Glutamatergic neuron (in vitro differentiated cells): Measurements from ENCODE around the gene VRK3. TPM values are rescaled to one million over a fixed set of nuclear protein-coding genes. Genes with fewer than 3 reads are reported as not detected.
"Not testable (repeated sequence)": the region's sequence is repeated elsewhere in the genome, so short reads cannot be mapped to it uniquely, and the experiment has no call there.

Source experiments
- DNase-seq: peaks from one replicate; pipeline ENCODE4 v3.0.0; 2022
- H3K27ac Mint-ChIP-seq: one replicate; pipeline ENCODE4 v1.8.0; 2020; ENCODE audit warnings: mild to moderate bottlenecking, mixed read lengths, inconsistent platforms; ENCODE audit not compliant: unreplicated experiment
- H3K27me3 Mint-ChIP-seq: one replicate; pipeline ENCODE4 v1.8.0; 2020; ENCODE audit warnings: mild to moderate bottlenecking, moderate library complexity, mixed read lengths, inconsistent platforms; ENCODE audit not compliant: unreplicated experiment
- H3K36me3 Mint-ChIP-seq: one replicate; pipeline ENCODE4 v1.8.0; 2020; ENCODE audit warnings: mild to moderate bottlenecking, mixed read lengths, inconsistent platforms; ENCODE audit not compliant: unreplicated experiment
- H3K4me1 Mint-ChIP-seq: one replicate; pipeline ENCODE4 v1.8.0; 2020; ENCODE audit warnings: mild to moderate bottlenecking, low read depth, mixed read lengths, inconsistent platforms; ENCODE audit not compliant: unreplicated experiment
- H3K4me3 Mint-ChIP-seq: one replicate; pipeline ENCODE4 v1.8.0; 2020; ENCODE audit warnings: mild to moderate bottlenecking, mixed read lengths, inconsistent platforms; ENCODE audit not compliant: unreplicated experiment
- H3K9me3 Mint-ChIP-seq: one replicate; pipeline ENCODE4 v1.8.0; 2020; ENCODE audit warnings: mild to moderate bottlenecking, moderate library complexity, mixed read lengths, inconsistent platforms; ENCODE audit not compliant: unreplicated experiment
- total RNA-seq: library from RNA; stranded (reverse); fragmentation: NEBNext Ultra II Directional; extraction: Animal tissue kit (Norgen Biotek cat#: 25700); gene quantifications from one replicate; pipeline ENCODE4 v1.2.1, GENCODE V29; 2021; ENCODE audit not compliant: unreplicated experiment
- TF ChIP-seq, protein P1 (sequence below): fragments of 200-600 bp; sonication (generic); IDR thresholded peaks from one replicate; pipeline ENCODE4 v1.5.0; 2021; ENCODE audit not compliant: partially characterized antibody, unreplicated experiment

Gene VRK3
- total RNA-seq, 1 donor from 2014 or later = 44.5 TPM

- Mint-ChIP-seq H3K36me3 (no peaks in the 10 kb centered on the region), H3K4me3 (no peak overlapping the region), H3K9me3 (peaks cover 14% of the 10 kb centered on the region), H3K27ac (no peak overlapping the region), H3K27me3 (peaks cover 3% of the 10 kb centered on the region), H3K4me1 (no peaks in the 10 kb centered on the region)
- TF ChIP-seq, protein P1, sequence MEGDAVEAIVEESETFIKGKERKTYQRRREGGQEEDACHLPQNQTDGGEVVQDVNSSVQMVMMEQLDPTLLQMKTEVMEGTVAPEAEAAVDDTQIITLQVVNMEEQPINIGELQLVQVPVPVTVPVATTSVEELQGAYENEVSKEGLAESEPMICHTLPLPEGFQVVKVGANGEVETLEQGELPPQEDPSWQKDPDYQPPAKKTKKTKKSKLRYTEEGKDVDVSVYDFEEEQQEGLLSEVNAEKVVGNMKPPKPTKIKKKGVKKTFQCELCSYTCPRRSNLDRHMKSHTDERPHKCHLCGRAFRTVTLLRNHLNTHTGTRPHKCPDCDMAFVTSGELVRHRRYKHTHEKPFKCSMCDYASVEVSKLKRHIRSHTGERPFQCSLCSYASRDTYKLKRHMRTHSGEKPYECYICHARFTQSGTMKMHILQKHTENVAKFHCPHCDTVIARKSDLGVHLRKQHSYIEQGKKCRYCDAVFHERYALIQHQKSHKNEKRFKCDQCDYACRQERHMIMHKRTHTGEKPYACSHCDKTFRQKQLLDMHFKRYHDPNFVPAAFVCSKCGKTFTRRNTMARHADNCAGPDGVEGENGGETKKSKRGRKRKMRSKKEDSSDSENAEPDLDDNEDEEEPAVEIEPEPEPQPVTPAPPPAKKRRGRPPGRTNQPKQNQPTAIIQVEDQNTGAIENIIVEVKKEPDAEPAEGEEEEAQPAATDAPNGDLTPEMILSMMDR = no peak
- DNase-seq = no peak
These were observed 34.9 kb upstream of the VRK3 start for GRCh38 chr19:50060107-50060506.

GRCh38 chr19:50059045-50059444, 33.9 kb upstream of the VRK3 start:
- peaks cover 3% of the 10 kb centered on the region for H3K27me3 Mint-ChIP-seq
- H3K36me3 Mint-ChIP-seq = no peaks in the 10 kb centered on the region
- TF ChIP-seq, protein P1 = no peak
- H3K4me1 Mint-ChIP-seq = no peaks in the 10 kb centered on the region
- H3K27ac Mint-ChIP-seq = no peak overlapping the region
- no peak overlapping the region for H3K4me3 Mint-ChIP-seq
- peaks cover 14% of the 10 kb centered on the region for H3K9me3 Mint-ChIP-seq
- DNase-seq = no peak

- Mint-ChIP-seq H3K9me3 (peaks cover 14% of the 10 kb centered on the region), H3K4me1 (no peaks in the 10 kb centered on the region), H3K4me3 (no peak overlapping the region)
These were observed 33.3 kb upstream of the VRK3 start for GRCh38 chr19:50058425-50058824.

GRCh38 chr19:50053119-50053518, 27.9 kb upstream of the VRK3 start:
- no peaks in the 10 kb centered on the region for H3K4me1 Mint-ChIP-seq
- no peak for DNase-seq
- H3K27ac Mint-ChIP-seq = peak overlapping the region; percentile 68
- TF ChIP-seq, protein P1 = no peak
- no peaks in the 10 kb centered on the region for H3K36me3 Mint-ChIP-seq
- H3K4me3 Mint-ChIP-seq = no peak overlapping the region
- H3K9me3 Mint-ChIP-seq = no peaks in the 10 kb centered on the region
- peaks cover 2% of the 10 kb centered on the region for H3K27me3 Mint-ChIP-seq

More at GRCh38 chr19:50058425-50058824, 33.3 kb upstream of the VRK3 start:
- Mint-ChIP-seq H3K36me3 (no peaks in the 10 kb centered on the region), H3K27ac (no peak overlapping the region), H3K27me3 (peaks cover 3% of the 10 kb centered on the region)
- no peak for DNase-seq
- TF ChIP-seq, protein P1 = no peak

DNA sequence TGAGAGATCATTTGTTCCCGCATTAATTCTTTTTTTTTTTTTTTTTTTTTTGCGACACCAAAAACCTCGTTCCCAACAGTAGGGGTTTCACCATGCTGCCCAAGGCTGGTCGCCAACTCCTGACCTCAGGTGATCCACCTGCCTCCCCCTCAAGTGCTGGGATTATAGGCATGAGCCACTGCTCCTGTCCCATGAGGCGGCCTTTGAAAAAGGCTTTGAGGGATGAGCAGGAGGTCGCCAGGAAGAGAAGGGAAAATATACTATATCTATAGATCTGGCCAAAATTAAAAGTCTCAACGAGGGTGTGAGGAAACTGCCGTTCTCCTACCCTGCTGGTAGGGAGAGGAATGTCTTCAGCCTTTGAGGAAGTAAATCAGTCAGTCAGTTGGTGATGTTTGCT, 26.8 kb upstream of the VRK3 start:
- peaks cover 6% of the 10 kb centered on the region for H3K36me3 Mint-ChIP-seq
- H3K27me3 Mint-ChIP-seq = peaks cover 2% of the 10 kb centered on the region
- H3K4me3 Mint-ChIP-seq = peak overlapping the region; percentile 42
- H3K9me3 Mint-ChIP-seq = no peaks in the 10 kb centered on the region
- no peak for DNase-seq
- H3K27ac Mint-ChIP-seq = no peak overlapping the region
- TF ChIP-seq, protein P1 = no peak
- no peaks in the 10 kb centered on the region for H3K4me1 Mint-ChIP-seq

- not testable (repeated sequence) for H3K27me3 Mint-ChIP-seq, H3K9me3 Mint-ChIP-seq, H3K4me1 Mint-ChIP-seq, H3K36me3 Mint-ChIP-seq, DNase-seq
- H3K4me3 Mint-ChIP-seq = peak overlapping the region; percentile 94
- H3K27ac Mint-ChIP-seq = peak overlapping the region; percentile 45
These were observed 26.2 kb upstream of the VRK3 start for GRCh38 chr19:50051228-50051895.
